H1 (cell line): ENCODE results near the gene HEBP1. TPM values are rescaled to one million over a fixed set of nuclear protein-coding genes. Genes with fewer than 3 reads are reported as not detected.

ENCODE experiments used
- CTCF ChIA-PET: fragments of 300-600 bp; sonication (Branson Sonifier 250); formaldehyde crosslinking; loops from one replicate; lab custom pipeline; 2021; ENCODE audit not compliant: partially characterized antibody; lab: Charles Lee
- POLR2A ChIA-PET: fragments of 300-600 bp; sonication (Branson Sonifier 250); formaldehyde crosslinking; loops from one replicate; lab custom pipeline; 2021; ENCODE audit warnings: inconsistent platforms; ENCODE audit not compliant: partially characterized antibody; lab: Charles Lee
- DNase-seq, 2 experiments: peaks; one replicate each; pipeline versions ENCODE4 v3.0.0 to v3.0.0-alpha.2; 2010 to 2022; ENCODE audit warnings: low spot score in 2 of 2, low read depth in 1 of 2, mixed read lengths in 1 of 2
- FAIRE-seq: peaks from 2 replicates; lab custom pipeline; 2011; peaks lifted over from hg19 to GRCh38; lab: Jason Lieb, UNC
- H2AFZ ChIP-seq: 2 replicates; pipeline ENCODE4 v1.8.1; 2012; ENCODE audit warnings: low read length, inconsistent platforms
- H2AK5ac ChIP-seq: 2 replicates; pipeline ENCODE4 v1.6.1; 2013; ENCODE audit warnings: low read depth, low read length
- H2BK120ac ChIP-seq: replicated peaks from 2 replicates; pipeline ENCODE3; 2013; ENCODE audit warnings: low read depth, low read length, inconsistent platforms
- H2BK12ac ChIP-seq: 2 replicates; pipeline ENCODE4 v1.6.1; 2013; ENCODE audit warnings: low read depth, low read length
- H2BK15ac ChIP-seq: 2 replicates; pipeline ENCODE4 v1.6.1; 2013; ENCODE audit warnings: low read length
- H2BK20ac ChIP-seq: 2 replicates; pipeline ENCODE4 v1.6.1; 2013; ENCODE audit warnings: low read length
- H2BK5ac ChIP-seq: 2 replicates; pipeline ENCODE4 v1.6.1; 2013; ENCODE audit warnings: low read depth, low read length
- H3K14ac ChIP-seq: 2 replicates; pipeline ENCODE4 v1.6.1; 2013; ENCODE audit warnings: inconsistent platforms; ENCODE audit not compliant: insufficient read length
- H3K18ac ChIP-seq: 2 replicates; pipeline ENCODE4 v1.6.1; 2013; ENCODE audit warnings: low read length; ENCODE audit errors: extremely low read depth
- H3K23ac ChIP-seq: 2 replicates; pipeline ENCODE4 v1.6.1; 2013; ENCODE audit warnings: inconsistent platforms; ENCODE audit not compliant: insufficient read length
- H3K23me2 ChIP-seq: 2 replicates; pipeline ENCODE4 v1.6.1; 2013; ENCODE audit warnings: low read depth, low read length
- H3K27ac ChIP-seq: 2 replicates; pipeline ENCODE4 v1.6.1; 2011; ENCODE audit warnings: low read depth, low read length, inconsistent platforms
- H3K27me3 ChIP-seq, 4 experiments: replicated peaks in 1 of 4; 1 replicate in 1 of 4; 2 replicates in 3 of 4; pipeline versions ENCODE4 v1.6.1 to v1.8.1; 2011 to 2013; ENCODE audit warnings: low read length in 3 of 4, mild to moderate bottlenecking in 3 of 4, inconsistent platforms in 2 of 4, mixed read lengths in 2 of 4, moderate library complexity in 1 of 4; ENCODE audit not compliant: control insufficient read depth in 3 of 4, insufficient read depth in 3 of 4; ENCODE audit errors: extremely low read depth in 1 of 4
- H3K36me3 ChIP-seq, 4 experiments: 2 replicates each; pipeline versions ENCODE4 v1.6.1 to v1.8.1; 2011 to 2013; ENCODE audit warnings: mild to moderate bottlenecking in 4 of 4, low read length in 3 of 4, moderate library complexity in 2 of 4, control low read depth in 1 of 4, inconsistent platforms in 1 of 4; ENCODE audit not compliant: insufficient read depth in 4 of 4, control insufficient read depth in 2 of 4
- H3K4ac ChIP-seq: replicated peaks from 2 replicates; pipeline ENCODE3; 2013; ENCODE audit warnings: low read length, low read depth, mixed read lengths, inconsistent platforms; ENCODE audit not compliant: insufficient read length
- H3K4me1 ChIP-seq, 4 experiments: replicated peaks in 1 of 4; 1 replicate in 1 of 4; 2 replicates in 3 of 4; pipeline versions ENCODE4 v1.6.1 to v1.8.1; 2011 to 2013; ENCODE audit warnings: low read length in 3 of 4, inconsistent platforms in 2 of 4, mixed read lengths in 1 of 4; ENCODE audit not compliant: insufficient read depth in 4 of 4, control insufficient read depth in 3 of 4
- H3K4me2 ChIP-seq, 2 experiments: 2 replicates each; pipeline versions ENCODE4 v1.6.1 to v1.8.1; 2011 to 2013; ENCODE audit warnings: low read depth in 2 of 2, low read length in 2 of 2, control low read depth in 1 of 2, inconsistent platforms in 1 of 2, mild to moderate bottlenecking in 1 of 2; ENCODE audit not compliant: insufficient read depth in 1 of 2
- H3K4me3 ChIP-seq, 4 experiments: fragments of 200-600, 300-600 bp in 1 of 4; sonication (generic), shearing (Covaris generic), sonication (Bioruptor Twin) in 1 of 4; 2 replicates each; pipeline versions ENCODE4 v1.5.1 to v1.8.1; 2011 to 2016; ENCODE audit warnings: low read length in 4 of 4, low read depth in 3 of 4, control low read depth in 2 of 4, inconsistent platforms in 2 of 4, mild to moderate bottlenecking in 2 of 4, mixed read lengths in 1 of 4, moderate library complexity in 1 of 4; ENCODE audit not compliant: insufficient read depth in 2 of 4; ENCODE audit errors: extremely low read depth in 1 of 4
- H3K56ac ChIP-seq: replicated peaks from 2 replicates; pipeline ENCODE3; 2013; ENCODE audit warnings: low read depth, mild to moderate bottlenecking, mixed read lengths, low read length, inconsistent platforms; ENCODE audit not compliant: insufficient read length
- H3K79me1 ChIP-seq: 2 replicates; pipeline ENCODE4 v1.6.1; 2013; ENCODE audit warnings: low read depth, low read length, control low read depth
- H3K79me2 ChIP-seq, 2 experiments: 2 replicates each; pipeline versions ENCODE4 v1.6.1 to v1.8.1; 2012 to 2013; ENCODE audit warnings: low read length in 2 of 2, mild to moderate bottlenecking in 2 of 2, inconsistent platforms in 1 of 2; ENCODE audit not compliant: insufficient read depth in 2 of 2, control insufficient read depth in 1 of 2
- H3K9ac ChIP-seq, 4 experiments: replicated peaks in 1 of 4; 1 replicate in 1 of 4; 2 replicates in 3 of 4; pipeline versions ENCODE4 v1.6.1 to v1.8.1; 2011 to 2013; ENCODE audit warnings: low read depth in 3 of 4, low read length in 3 of 4, control low read depth in 2 of 4, mild to moderate bottlenecking in 2 of 4, moderate library complexity in 2 of 4, inconsistent platforms in 1 of 4; ENCODE audit errors: extremely low read depth in 1 of 4
- H3K9me3 ChIP-seq, 2 experiments: 2 replicates each; pipeline versions ENCODE4 v1.6.1 to v1.8.1; 2012 to 2013; ENCODE audit warnings: mild to moderate bottlenecking in 2 of 2, moderate library complexity in 2 of 2, control low read depth in 1 of 2, inconsistent platforms in 1 of 2, low read depth in 1 of 2, low read length in 1 of 2, mixed read lengths in 1 of 2; ENCODE audit not compliant: insufficient read depth in 2 of 2
- H4K20me1 ChIP-seq, 2 experiments: replicated peaks in 1 of 2; 2 replicates each; pipeline versions ENCODE3 to v1.8.1; 2011 to 2013; ENCODE audit warnings: inconsistent platforms in 2 of 2, low read length in 2 of 2, mild to moderate bottlenecking in 1 of 2; ENCODE audit not compliant: insufficient read depth in 2 of 2, control insufficient read depth in 1 of 2
- H4K5ac ChIP-seq: 2 replicates; pipeline ENCODE4 v1.6.1; 2013; ENCODE audit warnings: low read length, low read depth, mixed read lengths, inconsistent platforms; ENCODE audit not compliant: insufficient read length
- H4K8ac ChIP-seq: 2 replicates; pipeline ENCODE4 v1.8.0; 2013; ENCODE audit warnings: mild to moderate bottlenecking, moderate library complexity, low read length, inconsistent platforms; ENCODE audit not compliant: insufficient read depth; ENCODE audit errors: extremely low read depth
- H4K91ac ChIP-seq: replicated peaks from 2 replicates; pipeline ENCODE3; 2013; ENCODE audit warnings: low read length, mixed read lengths, inconsistent platforms; ENCODE audit not compliant: insufficient read length
- BACH1 ChIP-seq: IDR thresholded peaks from 2 replicates; pipeline ENCODE4 v1.6.1; 2012; ENCODE audit warnings: low read length, improper control_type of control experiment
- SIN3A ChIP-seq, 2 experiments: IDR thresholded peaks in 1 of 2; conservative IDR thresholded peaks in 1 of 2; 2 replicates each; pipeline ENCODE4 v1.6.1; 2011 to 2012; ENCODE audit warnings: low read length in 2 of 2, improper control_type of control experiment in 1 of 2, low read depth in 1 of 2, mild to moderate bottlenecking in 1 of 2
- WGBS, 2 experiments: shearing (Covaris generic) in 1 of 2; methylation state at CpG; one replicate each; pipeline versions ENCODE4 v1.1.6 to v1.1.7; 2013 to 2015; ENCODE audit warnings: low lambda C conversion rate in 2 of 2, mixed read lengths in 2 of 2, inconsistent platforms in 1 of 2, low coverage in 1 of 2, missing lambda C conversion rate in 1 of 2; ENCODE audit not compliant: insufficient replicate concordance in 2 of 2, insufficient coverage in 1 of 2, insufficient read length in 1 of 2; ENCODE audit errors: extremely low coverage in 1 of 2, missing lambda C conversion rate in 1 of 2; 5-methylcytosine and 5-hydroxymethylcytosine counted together
- polyA plus RNA-seq, 7 experiments: library from polyadenylated mRNA; depleted of rRNA in 3 of 7; stranded (reverse) in 5 of 7; unstranded in 2 of 7; fragments of >200 nt in 5 of 7; fragments of 200-250 nt in 2 of 7; gene quantifications; 1 replicate in 5 of 7; 2 replicates in 1 of 7; 4 replicates in 1 of 7; pipeline versions ENCODE4 v1.2.1 to v1.2.3, GENCODE V29; 2011 to 2013; ENCODE audit warnings: missing spikeins in 2 of 7, mixed read lengths in 2 of 7
- total RNA-seq: library from RNA; stranded (reverse); fragmentation: NEBNext Ultra II Directional; extraction: Animal tissue kit (Norgen Biotek cat#: 25700); gene quantifications from 2 replicates; pipeline ENCODE4 v1.2.1, GENCODE V29; 2021

Gene HEBP1
- total and polyA plus RNA-seq, 2 of the 8 experiments (the other 6 are each of a cell fraction or from before 2014, with no cell fraction given) = 30.8 to 56.1 TPM

DNA sequence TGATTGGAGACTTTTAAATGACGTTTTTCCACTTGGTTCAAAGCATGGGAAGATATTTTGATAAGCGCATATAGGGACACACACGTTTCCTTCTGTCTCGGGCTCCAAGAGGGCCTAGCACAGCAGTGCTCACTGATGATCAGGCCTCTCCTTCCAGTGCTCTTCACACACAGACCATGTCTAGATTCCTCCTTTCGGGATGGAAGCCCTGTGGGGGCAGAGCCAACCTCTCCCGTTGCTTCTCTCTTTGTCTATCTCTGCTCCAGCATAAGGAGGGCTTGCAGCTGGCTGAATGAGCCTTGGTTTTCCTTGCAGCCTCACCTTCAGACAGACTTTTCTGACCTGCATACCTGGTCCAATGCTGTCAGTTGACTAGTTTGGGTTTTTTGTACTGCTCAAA is 70.4 kb downstream of the HEBP1 start:
- Histone ChIP-seq H4K5ac (no peak overlapping the region), H3K14ac (no peak overlapping the region), H2BK120ac (no peak overlapping the region), H2BK20ac (no peak overlapping the region), H4K91ac (no peak overlapping the region), H3K9ac (no peak overlapping the region), H2AK5ac (no peak overlapping the region), H3K79me1 (no peaks in the 10 kb centered on the region), H2BK12ac (no peak overlapping the region), H3K36me3 (no peaks in the 10 kb centered on the region), H2AFZ (no peak overlapping the region), H3K27me3 (no peaks in the 10 kb centered on the region), H3K79me2 (no peaks in the 10 kb centered on the region), H3K4me2 (no peak overlapping the region), H3K23ac (no peak overlapping the region), H4K8ac (no peak overlapping the region), H3K4me1 (no peaks in the 10 kb centered on the region), H3K27ac (no peak overlapping the region), H3K18ac (no peak overlapping the region), H3K9me3 (peaks cover 0 to 3% of the 10 kb centered on the region in 2 experiments; a peak in 1 of 4 replicates), H3K23me2 (no peaks in the 10 kb centered on the region), H2BK5ac (no peak overlapping the region), H3K4ac (no peak overlapping the region), H4K20me1 (no peaks in the 10 kb centered on the region), H3K4me3 (no peak overlapping the region), H3K56ac (no peak overlapping the region), H2BK15ac (no peak overlapping the region)
- TF ChIP-seq BACH1 (no peak), SIN3A (conservative IDR thresholded peaks at IDR 0.05 in 1 of 2, IDR thresholded peaks at IDR 0.05 in 1 of 2; ENCODE audit: low read depth in 1 of 2, low read length in 2 of 2) (no peak)
- no peak for DNase-seq
- WGBS, 2 experiments = 87% methylated on average over 6 of the region's 6 CpGs; no CpG with 5 or more reads in 1 of the 2 experiments
- CTCF ChIA-PET = interaction anchor here (0.7 to 1.5 kb wide), 5 partner anchors 12 to 55 kb away, joined by 3 to 10 read pairs (median 4); no protein-coding TSS in a partner anchor
- no peak for FAIRE-seq
- POLR2A ChIA-PET = no interaction called here
